GM21367 (cell line): ENCODE results near the gene SORCS2.

Experiments
- ATAC-seq: cut with Tn5 transposase; IDR thresholded peaks from one replicate; pipeline ENCODE4 v1.9.1; 2021; ENCODE audit not compliant: unreplicated experiment

SORCS2 gene

GRCh38 chr4:7652451-7652881 lies 460.1 kb downstream of the SORCS2 start:
- no peak for ATAC-seq

- ATAC-seq: no peak
Measured at GRCh38 chr4:7652906-7653305, 460.6 kb downstream of the SORCS2 start.

GRCh38 chr4:7653510-7654369 lies 461.4 kb downstream of the SORCS2 start:
- ATAC-seq: no peak

GRCh38 chr4:7654550-7655445 lies 462.5 kb downstream of the SORCS2 start:
- ATAC-seq: no peak

- ATAC-seq: no peak
Measured at GRCh38 chr4:7655511-7656243, 463.3 kb downstream of the SORCS2 start.

- no peak for ATAC-seq
Measured at GRCh38 chr4:7656244-7656800, 464.0 kb downstream of the SORCS2 start.

GRCh38 chr4:7657545-7658297 lies 465.4 kb downstream of the SORCS2 start:
- ATAC-seq: no peak

- no peak for ATAC-seq
Measured at GRCh38 chr4:7658341-7659204, 466.2 kb downstream of the SORCS2 start.

- ATAC-seq: no peak
Measured at GRCh38 chr4:7659429-7660175, 467.3 kb downstream of the SORCS2 start.

- ATAC-seq: no peak
Measured at GRCh38 chr4:7660176-7661039, 468.1 kb downstream of the SORCS2 start.

- ATAC-seq: no peak
Measured at GRCh38 chr4:7661066-7661748, 468.9 kb downstream of the SORCS2 start.

GRCh38 chr4:7661846-7662506 lies 469.6 kb downstream of the SORCS2 start:
- ATAC-seq: no peak

GRCh38 chr4:7662507-7662846 lies 470.1 kb downstream of the SORCS2 start:
- no peak for ATAC-seq

- no peak for ATAC-seq
Measured at GRCh38 chr4:7663075-7663541, 470.8 kb downstream of the SORCS2 start.

- no peak for ATAC-seq
Measured at GRCh38 chr4:7664106-7664505, 471.8 kb downstream of the SORCS2 start.

- no peak for ATAC-seq
Measured at GRCh38 chr4:7665321-7665720, 473.0 kb downstream of the SORCS2 start.
